ENCODE results near the gene ZNF124. TPM values are rescaled to one million over a fixed set of nuclear protein-coding genes. Genes with fewer than 3 reads are reported as not detected.
"Not testable (repeated sequence)": the region's sequence is repeated elsewhere in the genome, so short reads cannot be mapped to it uniquely, and the experiment has no call there.

The ZNF124 gene
- total and polyA plus RNA-seq, 4 donors, result 2.1 to 55.1 (median 10.9) TPM

DNA sequence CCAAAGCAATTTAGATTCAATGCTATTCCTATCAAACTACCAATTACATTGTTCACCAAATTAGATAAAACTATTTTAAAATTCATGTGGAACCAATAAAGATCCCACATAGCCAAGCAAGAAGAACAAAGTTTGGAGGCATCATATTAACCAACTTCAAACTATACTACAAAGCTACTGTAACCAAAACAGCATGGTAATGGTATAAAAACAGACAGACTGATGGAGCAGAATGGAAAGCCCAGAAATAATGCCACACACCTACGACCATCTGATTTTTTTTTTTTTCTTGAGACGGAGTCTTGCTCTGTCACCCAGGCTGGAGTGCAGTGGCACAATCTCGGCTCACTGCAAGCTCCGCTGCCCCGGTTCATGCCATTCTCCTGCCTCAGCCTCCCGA is 7.1 kb downstream of the ZNF124 start:
- H3K9ac ChIP-seq (ENCODE audit: insufficient read depth in 1 of 2, low read length in 2 of 2), result no peak overlapping the region
- WGBS, 2 donors, result 96 to 99% methylated on average over 6 of the region's 6 CpGs
- no peak for ATAC-seq (ENCODE audit: insufficient read depth, low FRiP score)
- H3K9me3 ChIP-seq (ENCODE audit: control insufficient read depth in 4 of 4, insufficient read depth in 3 of 4, low read length in 3 of 4), result peaks cover 0 to 22% (median 10%) of the 10 kb centered on the region in 4 donors
- no peaks in the 10 kb centered on the region for H3K4me1 ChIP-seq (ENCODE audit: control insufficient read depth in 5 of 5, insufficient read depth in 5 of 5, low read length in 5 of 5)
- H3K4me3 ChIP-seq, result no peak overlapping the region
- TF ChIP-seq, protein P1, sequence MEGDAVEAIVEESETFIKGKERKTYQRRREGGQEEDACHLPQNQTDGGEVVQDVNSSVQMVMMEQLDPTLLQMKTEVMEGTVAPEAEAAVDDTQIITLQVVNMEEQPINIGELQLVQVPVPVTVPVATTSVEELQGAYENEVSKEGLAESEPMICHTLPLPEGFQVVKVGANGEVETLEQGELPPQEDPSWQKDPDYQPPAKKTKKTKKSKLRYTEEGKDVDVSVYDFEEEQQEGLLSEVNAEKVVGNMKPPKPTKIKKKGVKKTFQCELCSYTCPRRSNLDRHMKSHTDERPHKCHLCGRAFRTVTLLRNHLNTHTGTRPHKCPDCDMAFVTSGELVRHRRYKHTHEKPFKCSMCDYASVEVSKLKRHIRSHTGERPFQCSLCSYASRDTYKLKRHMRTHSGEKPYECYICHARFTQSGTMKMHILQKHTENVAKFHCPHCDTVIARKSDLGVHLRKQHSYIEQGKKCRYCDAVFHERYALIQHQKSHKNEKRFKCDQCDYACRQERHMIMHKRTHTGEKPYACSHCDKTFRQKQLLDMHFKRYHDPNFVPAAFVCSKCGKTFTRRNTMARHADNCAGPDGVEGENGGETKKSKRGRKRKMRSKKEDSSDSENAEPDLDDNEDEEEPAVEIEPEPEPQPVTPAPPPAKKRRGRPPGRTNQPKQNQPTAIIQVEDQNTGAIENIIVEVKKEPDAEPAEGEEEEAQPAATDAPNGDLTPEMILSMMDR (IDR thresholded peaks at IDR 0.05; ENCODE audit: control extremely low read depth, extremely low read depth), result no peak
- DNase-seq, result no peak
- H3K27me3 ChIP-seq (ENCODE audit: control insufficient read depth in 3 of 3, insufficient read depth in 3 of 3, low read length in 2 of 3), result no peaks in the 10 kb centered on the region
- no peak overlapping the region for H3K27ac ChIP-seq (ENCODE audit: low read depth in 1 of 2, low read length in 1 of 2)
- H3K36me3 ChIP-seq (ENCODE audit: control insufficient read depth in 4 of 4, insufficient read depth in 4 of 4, low read length in 4 of 4), result no peaks in the 10 kb centered on the region

DNA sequence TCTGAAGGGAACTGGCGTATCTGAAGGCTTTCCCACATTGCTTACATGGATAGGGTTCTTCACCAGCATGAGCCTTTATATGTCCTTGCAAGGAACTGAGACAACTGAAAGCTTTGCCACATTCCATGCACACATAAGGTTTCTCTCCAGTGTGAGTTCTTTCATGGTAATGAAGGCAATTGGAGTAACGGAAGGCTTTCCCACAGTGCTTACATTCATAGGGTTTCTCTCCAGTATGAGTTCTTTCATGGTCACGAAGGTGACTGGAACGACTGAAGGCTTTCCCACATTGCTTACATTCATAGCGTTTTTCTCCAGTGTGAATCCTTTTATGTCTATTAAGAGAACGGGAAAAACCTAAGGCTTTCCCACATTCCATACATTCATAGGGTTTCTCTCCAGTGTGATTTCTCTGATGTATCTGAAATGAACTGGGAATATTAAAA is 15.0 kb downstream of the ZNF124 start:
- Histone ChIP-seq H3K4me3 (no peak overlapping the region), H3K9ac (ENCODE audit: insufficient read depth in 1 of 2, low read length in 2 of 2) (no peak overlapping the region), H3K9me3 (ENCODE audit: control insufficient read depth in 4 of 4, insufficient read depth in 3 of 4, low read length in 3 of 4) (peaks cover 12 to 47% (median 31%) of the 10 kb centered on the region in 4 donors), H3K4me1 (ENCODE audit: control insufficient read depth in 5 of 5, insufficient read depth in 5 of 5, low read length in 5 of 5) (no peaks in the 10 kb centered on the region), H3K27me3 (ENCODE audit: control insufficient read depth in 3 of 3, insufficient read depth in 3 of 3, low read length in 2 of 3) (no peaks in the 10 kb centered on the region), H3K27ac (ENCODE audit: low read depth in 1 of 2, low read length in 1 of 2) (no peak overlapping the region), H3K36me3 (ENCODE audit: control insufficient read depth in 4 of 4, insufficient read depth in 4 of 4, low read length in 4 of 4) (peaks cover 11 to 48% (median 25%) of the 10 kb centered on the region in 4 donors)
- TF ChIP-seq, protein P1 (IDR thresholded peaks at IDR 0.05; ENCODE audit: control extremely low read depth, extremely low read depth), result no peak
- ATAC-seq (ENCODE audit: insufficient read depth, low FRiP score), result no peak
- DNase-seq, result peak in 1 of 3 donors; percentile 1
- 98 to 99% methylated on average over 6 of the region's 6 CpGs for WGBS, 2 donors

DNA sequence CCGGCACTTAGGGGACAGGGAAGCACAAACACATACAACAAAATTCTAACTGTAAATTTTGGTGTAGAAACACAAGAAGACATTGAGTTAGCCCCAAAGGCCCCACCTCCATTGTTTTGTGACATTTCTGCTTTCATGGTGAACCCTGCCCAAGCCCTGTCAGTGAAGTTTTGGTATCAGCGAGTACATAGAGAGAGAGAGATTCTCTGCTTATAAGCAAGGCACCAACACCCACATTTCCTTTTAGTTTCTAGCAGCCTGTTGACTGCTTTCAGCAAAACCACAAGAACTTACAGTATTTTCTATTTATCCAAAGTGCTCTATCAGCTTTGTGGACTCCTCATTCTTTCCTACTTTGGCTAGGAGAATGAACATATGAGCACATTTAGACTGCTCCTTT is 24.0 kb downstream of the ZNF124 start:
- Histone ChIP-seq H3K4me1 (ENCODE audit: control insufficient read depth in 5 of 5, insufficient read depth in 5 of 5, low read length in 5 of 5) (no peaks in the 10 kb centered on the region), H3K9me3 (ENCODE audit: control insufficient read depth in 4 of 4, insufficient read depth in 3 of 4, low read length in 3 of 4) (peaks cover 2 to 31% (median 18%) of the 10 kb centered on the region in 4 donors), H3K4me3 (no peak overlapping the region), H3K9ac (ENCODE audit: insufficient read depth in 1 of 2, low read length in 2 of 2) (no peak overlapping the region), H3K27me3 (ENCODE audit: control insufficient read depth in 3 of 3, insufficient read depth in 3 of 3, low read length in 2 of 3) (no peaks in the 10 kb centered on the region), H3K27ac (ENCODE audit: low read depth in 1 of 2, low read length in 1 of 2) (no peak overlapping the region), H3K36me3 (ENCODE audit: control insufficient read depth in 4 of 4, insufficient read depth in 4 of 4, low read length in 4 of 4) (peaks cover 0 to 11% (median 7%) of the 10 kb centered on the region in 4 donors)
- WGBS, 2 donors, result 96 to 100% methylated on average over 2 of the region's 2 CpGs
- no peak for DNase-seq
- TF ChIP-seq, protein P1 (IDR thresholded peaks at IDR 0.05; ENCODE audit: control extremely low read depth, extremely low read depth), result no peak
- ATAC-seq (ENCODE audit: insufficient read depth, low FRiP score), result no peak

DNA sequence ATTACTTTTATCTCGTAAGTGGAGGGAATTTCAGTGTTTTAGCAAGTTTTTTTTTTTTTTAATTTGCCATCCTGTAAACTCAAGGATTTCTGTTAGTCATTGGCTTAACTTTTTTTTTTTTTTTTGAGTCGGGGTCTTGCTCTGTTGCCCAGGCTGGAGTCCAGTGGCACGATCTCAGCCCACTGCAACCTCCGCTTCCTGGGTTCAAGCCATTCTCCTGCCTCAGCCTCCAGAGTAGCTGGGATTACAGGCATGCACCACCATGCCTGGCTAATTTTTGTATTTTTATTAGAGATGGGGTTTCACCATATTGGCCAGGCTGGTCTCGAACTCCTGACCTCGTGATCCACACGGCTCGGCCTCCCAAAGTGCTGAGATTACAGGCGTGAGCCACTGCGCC is 24.7 kb downstream of the ZNF124 start:
- not testable (repeated sequence) for H3K4me1 ChIP-seq (ENCODE audit: control insufficient read depth in 5 of 5, insufficient read depth in 5 of 5, low read length in 5 of 5); DNase-seq; H3K27me3 ChIP-seq (ENCODE audit: control insufficient read depth in 3 of 3, insufficient read depth in 3 of 3, low read length in 2 of 3); ATAC-seq (ENCODE audit: insufficient read depth, low FRiP score); H3K4me3 ChIP-seq; H3K9ac ChIP-seq (ENCODE audit: insufficient read depth in 1 of 2, low read length in 2 of 2); H3K27ac ChIP-seq (ENCODE audit: low read depth in 1 of 2, low read length in 1 of 2)
- 97 to 99% methylated on average over 10 of the region's 10 CpGs for WGBS, 2 donors
- Histone ChIP-seq H3K9me3 (ENCODE audit: control insufficient read depth in 4 of 4, insufficient read depth in 3 of 4, low read length in 3 of 4) (peaks cover 2 to 31% (median 18%) of the 10 kb centered on the region in 4 donors), H3K36me3 (ENCODE audit: control insufficient read depth in 4 of 4, insufficient read depth in 4 of 4, low read length in 4 of 4) (peaks cover 0 to 11% (median 7%) of the 10 kb centered on the region in 4 donors)

Measured in lung (tissue), 12 donors.